Esophagus muscularis mucosa (tissue), 4 donors: ENCODE data around the gene FGF5. TPM values are rescaled to one million over a fixed set of nuclear protein-coding genes. Genes with fewer than 3 reads are reported as not detected.
"Not testable (repeated sequence)": the region's sequence is repeated elsewhere in the genome, so short reads cannot be mapped to it uniquely, and the experiment has no call there.

Experiments used
- DNase-seq: peaks from one replicate; pipeline ENCODE4 v3.0.0-alpha.2; 2017; ENCODE audit errors: extremely low spot score
- H3K27ac ChIP-seq, 4 donors: fragments of 200-600 bp; sonication (generic); replicated peaks in 1 of 4; 1 replicate in 3 of 4; 2 replicates in 1 of 4; pipeline ENCODE4 v1.5.1; 2016 to 2019; ENCODE audit warnings: mild to moderate bottlenecking in 1 of 4
- H3K27me3 ChIP-seq, 4 donors: fragments of 200-600 bp; sonication (generic); one replicate each; pipeline versions ENCODE4 v1.5.1 to v1.6.0; 2016 to 2019
- H3K36me3 ChIP-seq, 4 donors: fragments of 200-600 bp; sonication (generic); one replicate each; pipeline ENCODE4 v1.5.1; 2016 to 2019
- H3K4me1 ChIP-seq, 4 donors: fragments of 200-600 bp; sonication (generic); one replicate each; pipeline ENCODE4 v1.5.1; 2016 to 2019
- H3K4me3 ChIP-seq, 4 donors: fragments of 200-600 bp; sonication (generic); 1 replicate in 2 of 4; 2 replicates in 2 of 4; pipeline ENCODE4 v1.5.1; 2016 to 2019; ENCODE audit warnings: mild to moderate bottlenecking in 4 of 4, moderate library complexity in 1 of 4
- H3K9me3 ChIP-seq, 4 donors: fragments of 200-600 bp; sonication (generic); 1 replicate in 3 of 4; 2 replicates in 1 of 4; pipeline ENCODE4 v1.5.1; 2016 to 2019
- EP300 ChIP-seq: sonication (generic); formaldehyde crosslinking; IDR thresholded peaks from one replicate; pipeline ENCODE4 v1.6.1; 2017; ENCODE audit warnings: antibody characterized with exemption
- POLR2A ChIP-seq: fragments of 450-650 bp; IDR thresholded peaks from one replicate; pipeline ENCODE4 v1.6.1; 2017; ENCODE audit warnings: antibody characterized with exemption, moderate library complexity, mild to moderate bottlenecking, low read depth
- POLR2AphosphoS5 ChIP-seq, 2 donors: sonication (generic); formaldehyde crosslinking; IDR thresholded peaks; one replicate each; pipeline ENCODE4 v1.6.1; 2017; ENCODE audit warnings: antibody characterized with exemption in 2 of 2
- WGBS: methylation state at CpG from one replicate; pipeline ENCODE4 v1.1.5; 2018; 5-methylcytosine and 5-hydroxymethylcytosine counted together
- intact Hi-C: fragments of 100-400 bp; cut with DNase I; formaldehyde crosslinking; loops from one replicate; pipeline ENCODE4 v1.15.1; 2023
- total RNA-seq, 4 donors: library from RNA; depleted of rRNA; stranded (reverse); fragments of >200 nt; gene quantifications; one replicate each; pipeline versions ENCODE4 v1.1.0 to v1.2.1, GENCODE V29; 2016
- TF ChIP-seq, protein P1 (sequence below), 3 experiments: fragments of 200-600 bp in 2 of 3; fragments of 450-650 bp in 1 of 3; sonication (generic) in 2 of 3; IDR thresholded peaks; one replicate each; pipeline ENCODE4 v1.5.1; 2017 to 2019; ENCODE audit warnings: antibody characterized with exemption in 3 of 3, mild to moderate bottlenecking in 2 of 3, moderate library complexity in 1 of 3

The FGF5 gene
- total RNA-seq, 4 donors from 2014 or later: 1.2 to 4.2 (median 2.0) TPM

- Histone ChIP-seq H3K9me3 (no peaks in the 10 kb centered on the region), H3K27me3 (no peaks in the 10 kb centered on the region), H3K36me3 (no peaks in the 10 kb centered on the region), H3K4me1 (peaks cover 0 to 8% (median 0%) of the 10 kb centered on the region in 4 donors), H3K4me3 (no peak overlapping the region), H3K27ac (no peak overlapping the region)
- no peak for TF ChIP-seq POLR2A
- no peak for TF ChIP-seq POLR2AphosphoS5 (IDR thresholded peaks at IDR 0.05)
- TF ChIP-seq, protein P1, sequence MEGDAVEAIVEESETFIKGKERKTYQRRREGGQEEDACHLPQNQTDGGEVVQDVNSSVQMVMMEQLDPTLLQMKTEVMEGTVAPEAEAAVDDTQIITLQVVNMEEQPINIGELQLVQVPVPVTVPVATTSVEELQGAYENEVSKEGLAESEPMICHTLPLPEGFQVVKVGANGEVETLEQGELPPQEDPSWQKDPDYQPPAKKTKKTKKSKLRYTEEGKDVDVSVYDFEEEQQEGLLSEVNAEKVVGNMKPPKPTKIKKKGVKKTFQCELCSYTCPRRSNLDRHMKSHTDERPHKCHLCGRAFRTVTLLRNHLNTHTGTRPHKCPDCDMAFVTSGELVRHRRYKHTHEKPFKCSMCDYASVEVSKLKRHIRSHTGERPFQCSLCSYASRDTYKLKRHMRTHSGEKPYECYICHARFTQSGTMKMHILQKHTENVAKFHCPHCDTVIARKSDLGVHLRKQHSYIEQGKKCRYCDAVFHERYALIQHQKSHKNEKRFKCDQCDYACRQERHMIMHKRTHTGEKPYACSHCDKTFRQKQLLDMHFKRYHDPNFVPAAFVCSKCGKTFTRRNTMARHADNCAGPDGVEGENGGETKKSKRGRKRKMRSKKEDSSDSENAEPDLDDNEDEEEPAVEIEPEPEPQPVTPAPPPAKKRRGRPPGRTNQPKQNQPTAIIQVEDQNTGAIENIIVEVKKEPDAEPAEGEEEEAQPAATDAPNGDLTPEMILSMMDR (IDR thresholded peaks at IDR 0.05): no peak
- no peak for TF ChIP-seq EP300
- 79% methylated on average over 3 of the region's 3 CpGs for WGBS
- intact Hi-C loops: no loop called here
- DNase-seq: no peak
Observed at GRCh38 chr4:80239480-80240150, 26.8 kb upstream of the FGF5 start.

DNA sequence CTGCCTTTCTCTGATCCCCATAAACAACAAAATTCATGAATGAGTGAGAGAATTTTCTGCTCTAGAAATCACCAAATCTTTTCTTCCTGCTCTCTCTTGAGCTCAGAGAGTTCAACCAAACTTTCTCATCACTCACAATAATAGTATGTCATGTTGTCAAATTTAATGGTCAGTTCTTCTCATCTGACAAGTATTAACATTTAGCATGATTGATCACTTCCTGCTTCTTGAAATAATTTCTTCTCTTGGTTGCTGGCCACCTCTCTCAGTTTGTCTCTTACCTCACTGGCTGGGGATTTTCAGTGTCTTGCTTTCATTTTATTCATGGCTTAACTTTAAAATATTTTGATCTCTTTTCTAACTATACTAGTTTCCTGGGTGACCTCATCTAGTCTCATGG, 25.5 kb upstream of the FGF5 start:
- DNase-seq: no peak
- H3K27ac ChIP-seq: no peak overlapping the region
- intact Hi-C loops: no loop called here
- H3K27me3 ChIP-seq: no peaks in the 10 kb centered on the region
- no peaks in the 10 kb centered on the region for H3K9me3 ChIP-seq
- H3K4me1 ChIP-seq: peaks cover 0 to 2% (median 0%) of the 10 kb centered on the region in 4 donors
- no peak for TF ChIP-seq POLR2AphosphoS5 (IDR thresholded peaks at IDR 0.05)
- TF ChIP-seq EP300: no peak
- TF ChIP-seq, protein P1 (IDR thresholded peaks at IDR 0.05): no peak
- no peak for TF ChIP-seq POLR2A
- no peak overlapping the region for H3K4me3 ChIP-seq
- no peaks in the 10 kb centered on the region for H3K36me3 ChIP-seq

DNA sequence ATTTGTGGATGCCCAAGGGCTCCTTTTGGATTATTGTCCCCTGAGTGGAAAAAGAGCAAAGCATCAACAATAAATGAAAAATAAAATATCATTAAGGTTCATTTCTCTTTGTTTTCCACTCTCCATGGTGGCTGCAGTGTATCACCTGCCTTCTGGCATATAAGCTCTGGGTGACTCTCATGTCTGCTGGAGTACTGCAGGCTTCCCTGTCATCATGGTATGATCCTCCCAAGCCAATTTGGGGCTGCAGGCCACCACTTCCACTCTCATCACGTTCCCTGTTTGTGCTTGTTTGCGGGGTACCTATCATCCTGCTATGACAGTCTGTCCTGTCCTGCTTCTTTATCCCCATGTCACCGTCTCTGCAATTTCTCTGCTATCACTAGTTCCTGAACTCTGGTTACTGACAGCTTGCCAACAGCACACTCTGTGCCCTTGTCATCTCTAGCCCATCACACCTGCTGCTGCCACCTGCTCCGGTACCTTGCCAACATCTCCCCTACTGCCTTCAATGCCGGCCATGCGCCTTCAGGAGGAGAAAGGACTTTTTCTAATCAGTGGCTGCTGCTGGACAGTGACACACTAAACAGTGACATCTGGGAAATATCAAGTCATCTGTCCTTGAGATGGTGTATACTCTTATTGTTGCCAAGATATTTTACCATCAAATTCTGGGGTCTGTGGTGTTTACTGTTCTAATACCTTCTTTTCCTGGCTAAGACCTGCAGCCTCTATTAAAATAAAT, 23.0 kb upstream of the FGF5 start:
- H3K36me3 ChIP-seq: no peaks in the 10 kb centered on the region
- 65% methylated on average over 6 of the region's 6 CpGs for WGBS
- no peaks in the 10 kb centered on the region for H3K9me3 ChIP-seq
- no peak for DNase-seq
- intact Hi-C loops: no loop called here
- no peak for TF ChIP-seq POLR2AphosphoS5 (IDR thresholded peaks at IDR 0.05)
- TF ChIP-seq, protein P1 (IDR thresholded peaks at IDR 0.05): no peak
- no peak for TF ChIP-seq EP300
- TF ChIP-seq POLR2A: no peak
- no peaks in the 10 kb centered on the region for H3K27me3 ChIP-seq
- H3K4me3 ChIP-seq: no peak overlapping the region
- no peak overlapping the region for H3K27ac ChIP-seq
- H3K4me1 ChIP-seq: no peaks in the 10 kb centered on the region

DNA sequence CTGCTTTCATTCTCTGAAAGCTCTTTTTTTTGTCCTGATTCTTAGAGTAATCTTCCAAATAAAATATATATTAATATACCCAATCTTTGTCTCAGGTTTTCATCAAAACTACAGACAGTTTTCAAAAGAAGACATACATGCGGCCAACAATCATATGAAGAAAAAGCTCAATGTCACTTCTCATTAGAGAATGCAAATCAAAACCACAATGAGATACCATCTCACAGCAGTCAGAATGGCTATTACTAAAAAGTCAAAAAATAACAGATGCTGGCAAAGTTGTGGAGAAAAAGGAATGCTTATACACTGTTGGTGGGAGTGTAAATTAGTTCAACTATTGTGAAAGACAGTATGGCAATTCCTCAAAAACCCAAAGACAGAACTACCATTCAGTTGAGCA, 19.0 kb upstream of the FGF5 start:
- WGBS: 94% methylated on average over 1 of the region's 1 CpG
- H3K27ac ChIP-seq, DNase-seq, H3K36me3 ChIP-seq, H3K4me3 ChIP-seq, H3K27me3 ChIP-seq, H3K4me1 ChIP-seq, intact Hi-C loops, H3K9me3 ChIP-seq: not testable (repeated sequence)

GRCh38 chr4:80249144-80249543, 17.3 kb upstream of the FGF5 start:
- 55% methylated on average over 1 of the region's 1 CpG for WGBS
- no peaks in the 10 kb centered on the region for H3K36me3 ChIP-seq
- TF ChIP-seq, protein P1 (IDR thresholded peaks at IDR 0.05): no peak
- TF ChIP-seq POLR2A (no peak), POLR2AphosphoS5 (IDR thresholded peaks at IDR 0.05) (no peak), EP300 (no peak)
- H3K4me1 ChIP-seq: no peaks in the 10 kb centered on the region
- DNase-seq: no peak
- H3K4me3 ChIP-seq: no peak overlapping the region
- H3K27ac ChIP-seq: no peak overlapping the region
- H3K9me3 ChIP-seq: no peaks in the 10 kb centered on the region
- intact Hi-C loops: no loop called here
- H3K27me3 ChIP-seq: peaks cover 0 to 3% (median 0%) of the 10 kb centered on the region in 4 donors
